ENCODE measurements around the gene LILRA6.

- TF ChIP-seq CTCF (IDR thresholded peaks at IDR 0.05; ENCODE audit: low read length) (no peak), EZH2 (IDR thresholded peaks at IDR 0.05; ENCODE audit: borderline replicate concordance, low read length) (no peak)
Observed at GRCh38 chr19:54271106-54271505, 28.5 kb upstream of the LILRA6 start.

Measured in OCI-LY1 (cell line).